HCT116 (cell line): ENCODE results near the gene TIRAP. TPM values are rescaled to one million over a fixed set of nuclear protein-coding genes. Genes with fewer than 3 reads are reported as not detected.

Experiments
- EGR1 ChIP-seq: IDR thresholded peaks from 2 replicates; pipeline ENCODE4 v1.6.1; 2012; ENCODE audit warnings: low read depth
- EZH2phosphoT487 ChIP-seq: fragments of 200-600 bp; IDR thresholded peaks from 2 replicates; pipeline ENCODE4 v1.6.1; 2018; ENCODE audit warnings: antibody characterized with exemption, borderline replicate concordance
- FOSL1 ChIP-seq: IDR thresholded peaks from 2 replicates; pipeline ENCODE4 v1.6.1; 2012; ENCODE audit warnings: low read depth
- MAX ChIP-seq: IDR thresholded peaks from 2 replicates; pipeline ENCODE4 v1.6.1; 2012
- REST ChIP-seq: IDR thresholded peaks from 2 replicates; pipeline ENCODE4 v1.6.1; 2012; ENCODE audit warnings: low read depth
- TCF7L2 ChIP-seq: IDR thresholded peaks from 2 replicates; pipeline ENCODE4 v1.7.0; 2011; ENCODE audit warnings: borderline replicate concordance, inconsistent platforms; ENCODE audit not compliant: insufficient read depth, insufficient read length; ENCODE audit errors: extremely low read depth
- YY1 ChIP-seq: IDR thresholded peaks from 2 replicates; pipeline ENCODE4 v1.6.1; 2011; ENCODE audit warnings: low read length, low read depth, moderate library complexity, mild to moderate bottlenecking; ENCODE audit not compliant: insufficient replicate concordance; ENCODE audit errors: extremely low read depth
- ZBTB33 ChIP-seq: IDR thresholded peaks from 2 replicates; pipeline ENCODE4 v1.6.1; 2011; ENCODE audit warnings: mild to moderate bottlenecking, low read length, moderate library complexity; ENCODE audit not compliant: insufficient replicate concordance; ENCODE audit errors: extremely low read depth
- total RNA-seq: library from RNA; stranded (reverse); gene quantifications from one replicate; pipeline ENCODE4 v1.2.1, GENCODE V29; 2021; ENCODE audit not compliant: unreplicated experiment

Gene TIRAP
- total RNA-seq, 1 experiment from 2014 or later, result 10.8 TPM

GRCh38 chr11:126319374-126319740 lies 36.5 kb downstream of the TIRAP start (continued):
- TF ChIP-seq REST (no peak), YY1 (no peak), ZBTB33 (no peak), TCF7L2 (no peak), EGR1 (no peak), EZH2phosphoT487 (no peak), MAX (no peak), FOSL1 (no peak)
- TF ChIP-seq, all 23 proteins: peak for 0
